PFSK-1 (cell line): Measurements from ENCODE around the gene SLC26A11.

Experiments used
- FOXP2 ChIP-seq: optimal IDR thresholded peaks from 2 replicates; pipeline ENCODE3; 2011; ENCODE audit warnings: borderline replicate concordance, control low read depth, inconsistent platforms; ENCODE audit not compliant: insufficient read depth; ENCODE audit errors: extremely low read length, extremely low read depth
- POLR2AphosphoS5 ChIP-seq: IDR thresholded peaks from 2 replicates; pipeline ENCODE4 v1.6.1; 2012; ENCODE audit warnings: low read depth, mild to moderate bottlenecking, control low read depth, low read length, moderate library complexity
- SIN3A ChIP-seq: IDR thresholded peaks from 2 replicates; pipeline ENCODE4 v1.6.1; 2012; ENCODE audit warnings: mild to moderate bottlenecking, low read length, moderate library complexity, borderline replicate concordance; ENCODE audit not compliant: insufficient read depth
- TAF1 ChIP-seq: IDR thresholded peaks from 2 replicates; pipeline ENCODE4 v1.6.1; 2012; ENCODE audit warnings: low read length, control low read depth, borderline replicate concordance; ENCODE audit not compliant: insufficient read depth
- TF ChIP-seq, protein P1 (sequence below), 2 experiments: IDR thresholded peaks; 2 replicates each; pipeline versions ENCODE4 v1.6.1 to v1.8.0; 2011 to 2012; ENCODE audit warnings: low read depth in 2 of 2, low read length in 2 of 2, control low read depth in 1 of 2, inconsistent platforms in 1 of 2, mild to moderate bottlenecking in 1 of 2, moderate library complexity in 1 of 2; ENCODE audit not compliant: insufficient read depth in 1 of 2

Gene SLC26A11

GRCh38 chr17:80177986-80178595, 42.1 kb upstream of the SLC26A11 start:
- no peak for TF ChIP-seq SIN3A
- TF ChIP-seq POLR2AphosphoS5, result no peak
- TF ChIP-seq, protein P1, sequence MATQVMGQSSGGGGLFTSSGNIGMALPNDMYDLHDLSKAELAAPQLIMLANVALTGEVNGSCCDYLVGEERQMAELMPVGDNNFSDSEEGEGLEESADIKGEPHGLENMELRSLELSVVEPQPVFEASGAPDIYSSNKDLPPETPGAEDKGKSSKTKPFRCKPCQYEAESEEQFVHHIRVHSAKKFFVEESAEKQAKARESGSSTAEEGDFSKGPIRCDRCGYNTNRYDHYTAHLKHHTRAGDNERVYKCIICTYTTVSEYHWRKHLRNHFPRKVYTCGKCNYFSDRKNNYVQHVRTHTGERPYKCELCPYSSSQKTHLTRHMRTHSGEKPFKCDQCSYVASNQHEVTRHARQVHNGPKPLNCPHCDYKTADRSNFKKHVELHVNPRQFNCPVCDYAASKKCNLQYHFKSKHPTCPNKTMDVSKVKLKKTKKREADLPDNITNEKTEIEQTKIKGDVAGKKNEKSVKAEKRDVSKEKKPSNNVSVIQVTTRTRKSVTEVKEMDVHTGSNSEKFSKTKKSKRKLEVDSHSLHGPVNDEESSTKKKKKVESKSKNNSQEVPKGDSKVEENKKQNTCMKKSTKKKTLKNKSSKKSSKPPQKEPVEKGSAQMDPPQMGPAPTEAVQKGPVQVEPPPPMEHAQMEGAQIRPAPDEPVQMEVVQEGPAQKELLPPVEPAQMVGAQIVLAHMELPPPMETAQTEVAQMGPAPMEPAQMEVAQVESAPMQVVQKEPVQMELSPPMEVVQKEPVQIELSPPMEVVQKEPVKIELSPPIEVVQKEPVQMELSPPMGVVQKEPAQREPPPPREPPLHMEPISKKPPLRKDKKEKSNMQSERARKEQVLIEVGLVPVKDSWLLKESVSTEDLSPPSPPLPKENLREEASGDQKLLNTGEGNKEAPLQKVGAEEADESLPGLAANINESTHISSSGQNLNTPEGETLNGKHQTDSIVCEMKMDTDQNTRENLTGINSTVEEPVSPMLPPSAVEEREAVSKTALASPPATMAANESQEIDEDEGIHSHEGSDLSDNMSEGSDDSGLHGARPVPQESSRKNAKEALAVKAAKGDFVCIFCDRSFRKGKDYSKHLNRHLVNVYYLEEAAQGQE (IDR thresholded peaks at IDR 0.05; ENCODE audit: insufficient read depth in 1 of 2, low read depth in 2 of 2, low read length in 2 of 2), result no peak
- no peak for TF ChIP-seq FOXP2
- no peak for TF ChIP-seq TAF1

GRCh38 chr17:80180192-80180591, 40.0 kb upstream of the SLC26A11 start:
- no peak for TF ChIP-seq POLR2AphosphoS5
- no peak for TF ChIP-seq FOXP2
- TF ChIP-seq SIN3A, result no peak
- TF ChIP-seq, protein P1 (IDR thresholded peaks at IDR 0.05; ENCODE audit: insufficient read depth in 1 of 2, low read depth in 2 of 2, low read length in 2 of 2), result no peak

DNA sequence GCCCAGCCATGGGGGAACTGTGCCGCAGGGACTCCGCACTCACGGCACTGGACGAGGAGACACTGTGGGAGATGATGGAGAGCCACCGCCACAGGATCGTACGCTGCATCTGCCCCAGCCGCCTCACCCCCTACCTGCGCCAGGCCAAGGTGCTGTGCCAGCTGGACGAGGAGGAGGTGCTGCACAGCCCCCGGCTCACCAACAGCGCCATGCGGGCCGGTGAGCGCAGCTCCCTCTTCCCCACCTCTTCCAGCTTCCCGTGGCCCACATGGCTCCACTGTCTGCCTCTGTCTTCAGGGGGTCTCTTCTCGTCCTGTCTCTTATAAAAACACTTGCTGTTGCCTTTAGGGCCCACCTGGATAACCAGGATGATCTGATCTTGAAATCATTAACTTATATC, 38.8 kb upstream of the SLC26A11 start:
- TF ChIP-seq TAF1 (no peak), SIN3A (no peak), POLR2AphosphoS5 (no peak)

- TF ChIP-seq, protein P1 (IDR thresholded peaks at IDR 0.05; ENCODE audit: insufficient read depth in 1 of 2, low read depth in 2 of 2, low read length in 2 of 2), result no peak
These were observed 37.9 kb upstream of the SLC26A11 start for GRCh38 chr17:80182118-80182844.

- TF ChIP-seq TAF1, result no peak
- no peak for TF ChIP-seq POLR2AphosphoS5
- TF ChIP-seq SIN3A, result no peak
- no peak for TF ChIP-seq FOXP2
- TF ChIP-seq, protein P1 (IDR thresholded peaks at IDR 0.05; ENCODE audit: insufficient read depth in 1 of 2, low read depth in 2 of 2, low read length in 2 of 2), result no peak
These were observed 37.4 kb upstream of the SLC26A11 start for GRCh38 chr17:80182845-80183223.
